ENCODE measurements around the gene TIGD3.
A peak's percentile ranks its signal among the peaks of the same experiment; 100 is the strongest.

Gene TIGD3

DNA sequence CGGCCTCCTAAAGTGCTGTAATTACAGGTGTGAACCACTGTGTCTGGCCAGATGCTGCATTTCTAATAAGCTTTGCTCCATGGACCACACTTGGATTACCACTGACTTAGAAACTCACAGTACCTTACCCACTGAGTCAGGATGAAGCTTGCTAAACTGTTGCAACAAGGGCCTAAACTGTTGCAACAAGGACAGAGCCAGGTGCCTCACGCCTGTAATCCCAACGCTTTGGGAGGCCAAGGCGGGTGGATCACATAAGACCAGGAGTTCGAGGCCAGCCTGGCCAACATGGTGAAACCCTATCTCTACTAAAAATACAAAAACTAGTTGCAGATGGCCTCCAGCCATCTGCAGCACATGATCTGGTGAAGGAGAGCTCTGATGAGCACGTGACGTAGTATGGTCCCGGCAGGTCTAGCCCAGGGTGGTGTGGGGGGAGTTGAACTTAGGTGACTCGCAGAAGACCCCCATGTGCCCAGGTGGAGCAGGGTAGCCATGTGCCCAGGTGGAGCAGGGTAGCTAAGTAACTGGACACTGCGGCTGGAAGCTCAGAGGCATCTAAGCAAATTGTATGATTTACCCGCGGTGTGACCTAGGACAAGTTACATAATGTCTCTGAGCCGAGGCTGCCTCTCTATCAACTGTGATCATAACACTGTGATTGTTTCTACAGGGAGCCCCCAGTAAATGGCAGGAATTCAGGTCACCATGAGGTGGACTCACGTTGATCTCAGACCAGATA is 19.5 kb downstream of the TIGD3 start:
- DNase-seq: no peak

GRCh38 chr11:65375012-65375411 is 20.5 kb downstream of the TIGD3 start:
- no peak for DNase-seq

DNA sequence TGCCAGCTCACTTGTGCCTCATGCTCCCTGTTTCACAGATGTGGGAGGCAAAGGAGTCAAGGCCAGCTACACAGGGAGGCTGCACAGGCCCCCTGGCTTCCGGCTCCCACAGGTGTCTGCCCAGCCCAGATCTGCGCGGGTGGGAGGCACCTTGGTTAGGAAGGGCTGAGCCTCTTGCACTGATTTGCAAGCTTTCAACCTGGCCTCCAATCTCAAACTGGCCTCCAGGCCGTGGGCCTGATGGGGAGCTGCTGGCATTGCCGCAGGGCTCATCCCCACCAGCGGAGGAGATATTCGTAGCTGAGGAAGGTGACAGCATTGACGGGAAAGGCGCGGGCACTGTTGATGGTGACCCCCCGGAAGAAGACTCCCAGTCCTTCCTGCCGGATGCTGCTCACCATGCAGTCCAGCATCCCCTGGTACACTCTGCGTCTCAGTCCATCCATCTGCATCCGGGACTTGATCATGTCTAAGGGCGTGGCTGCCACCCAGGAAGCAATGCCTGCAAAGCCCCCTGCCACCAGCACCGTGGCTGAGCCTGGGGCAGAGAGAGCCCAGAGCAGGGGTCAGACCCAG is 21.7 kb downstream of the TIGD3 start:
- no peak for DNase-seq

DNA sequence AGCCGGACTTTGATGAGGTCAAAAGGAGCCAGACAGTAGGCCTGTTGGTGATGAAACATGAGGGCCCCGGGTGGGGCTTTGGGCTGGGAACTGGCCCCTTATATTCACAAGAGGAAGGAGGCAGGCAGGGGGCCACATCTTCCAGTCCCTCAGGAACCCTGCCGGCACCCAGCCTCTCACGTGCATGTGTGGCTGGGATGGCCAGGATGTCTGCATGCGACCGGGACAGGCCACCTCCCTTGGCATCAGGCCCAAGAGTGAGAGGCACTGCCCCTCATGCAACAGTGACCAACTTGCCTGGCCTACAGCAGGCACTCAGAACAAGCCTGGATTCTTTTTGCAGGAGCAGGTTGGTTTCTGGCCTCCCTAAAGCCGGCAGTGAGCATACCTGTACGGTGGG is 22.5 kb downstream of the TIGD3 start:
- DNase-seq: peak; percentile 34

DNA sequence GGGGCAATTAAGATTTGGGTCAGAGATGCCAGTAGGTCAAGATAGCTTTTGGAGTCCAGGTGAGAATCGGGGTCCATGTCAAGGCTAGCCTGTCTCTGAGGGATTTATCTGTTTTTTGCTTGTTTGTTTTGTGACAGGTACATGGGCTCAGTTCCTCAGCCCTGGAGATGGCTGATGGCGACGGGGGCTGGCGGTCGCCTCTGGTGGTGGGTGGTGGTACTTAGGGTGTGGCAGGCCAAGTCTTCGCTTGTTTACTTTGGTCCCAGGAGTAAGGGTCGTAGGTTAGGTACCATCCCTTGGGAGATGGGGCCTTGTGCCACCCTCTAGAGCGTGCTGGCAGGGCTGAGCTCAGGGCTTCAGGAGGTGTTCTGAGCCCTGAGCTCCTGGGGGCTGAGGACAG is 23.2 kb downstream of the TIGD3 start:
- no peak for DNase-seq

DNA sequence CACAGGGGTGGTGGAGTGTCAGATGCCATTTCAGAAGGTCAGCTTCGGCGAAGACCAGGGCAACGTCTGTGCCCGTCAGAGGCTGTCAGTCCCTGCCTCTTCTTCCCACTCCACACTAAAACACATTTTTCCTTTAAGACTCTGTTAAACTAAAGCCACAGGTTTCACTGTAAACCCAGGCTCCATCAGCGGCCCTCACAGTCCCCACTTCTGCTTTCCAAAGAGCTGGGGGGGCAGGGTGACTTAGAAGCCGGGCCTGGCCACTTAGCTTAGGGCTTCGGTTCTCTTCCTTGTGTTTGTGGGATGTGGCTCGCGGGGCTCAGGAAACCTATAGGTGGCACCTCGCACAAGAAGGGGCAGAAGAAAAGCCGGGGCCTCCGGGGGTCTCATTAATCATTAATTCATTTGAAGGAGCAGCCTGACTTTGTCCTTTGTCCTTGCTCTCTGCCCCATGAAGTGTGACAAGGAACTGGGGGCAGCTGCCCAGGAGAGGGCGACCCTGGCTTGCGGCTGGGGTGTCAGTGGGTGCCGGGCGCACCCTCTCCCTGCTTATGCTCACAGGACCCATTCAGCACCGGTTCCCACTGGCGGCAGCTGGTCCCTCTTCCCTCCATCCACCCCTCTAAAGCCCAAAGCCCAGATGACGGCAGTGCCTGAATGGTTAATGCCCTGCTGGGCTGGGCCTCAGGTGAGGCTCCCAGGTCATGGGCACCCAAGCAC is 23.8 kb downstream of the TIGD3 start:
- DNase-seq: no peak

DNA sequence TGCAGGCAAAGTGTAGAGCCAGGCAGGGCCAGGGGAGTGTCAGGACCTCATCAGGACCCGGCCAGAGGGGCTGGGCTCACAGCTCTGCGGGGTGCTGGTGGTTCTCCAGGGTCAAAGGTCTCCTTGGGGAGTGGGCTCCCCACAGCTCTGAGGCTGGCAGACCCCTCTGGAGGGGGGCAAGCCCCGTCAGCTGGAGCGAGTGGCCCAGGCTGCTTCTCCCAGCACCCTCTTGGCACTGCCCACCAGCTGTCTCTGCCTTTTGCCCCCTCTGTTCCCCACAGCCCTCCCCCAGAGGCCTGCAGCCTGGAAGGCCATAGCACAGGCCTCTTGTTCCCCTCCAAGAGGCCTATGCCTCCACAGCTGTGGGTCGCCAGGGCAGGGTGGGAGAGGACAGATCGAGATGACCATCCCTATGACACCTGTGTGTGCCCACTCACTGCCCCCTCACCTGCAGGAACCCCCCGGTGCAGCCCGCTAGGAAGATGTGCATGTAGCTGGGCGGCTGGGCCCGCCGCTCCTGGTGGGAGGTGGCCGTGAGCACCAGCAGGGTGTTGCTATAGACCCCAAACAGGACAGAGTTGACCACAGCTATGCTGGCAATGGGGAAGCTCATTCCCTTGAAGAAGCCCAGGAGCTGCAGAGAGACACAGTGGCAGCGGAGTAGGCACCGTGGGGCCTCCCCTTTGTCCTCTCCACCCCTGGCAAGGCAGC is 24.5 kb downstream of the TIGD3 start:
- no peak for DNase-seq

- no peak for DNase-seq
Observed at GRCh38 chr11:65379698-65380459, 25.3 kb downstream of the TIGD3 start.

GRCh38 chr11:65380460-65381119 is 26.0 kb downstream of the TIGD3 start:
- no peak for DNase-seq

DNA sequence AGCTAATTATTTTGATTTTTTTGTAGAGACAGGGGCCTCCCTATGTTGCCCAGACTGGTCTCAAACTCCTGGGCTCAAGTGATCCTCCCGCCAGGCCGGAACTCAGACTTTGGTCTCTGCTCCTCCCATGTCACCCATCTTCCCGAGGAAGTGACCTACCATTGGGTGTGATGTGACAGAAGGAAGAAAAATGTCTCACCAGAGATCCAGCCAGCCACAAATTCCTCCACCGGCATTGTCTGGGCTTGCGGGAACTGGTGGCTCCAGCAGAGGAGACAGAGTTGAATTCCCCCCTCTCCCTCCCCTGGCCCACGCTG is 27.1 kb downstream of the TIGD3 start:
- peak; percentile 88 for DNase-seq

- DNase-seq: peak; percentile 100
Observed at GRCh38 chr11:65382033-65382803, 27.7 kb downstream of the TIGD3 start, which contains the start of gene SLC25A45. Gene SLC25A45 (minus strand): TSS chr11:65382646. CDS start chr11:65381951, 695 bp downstream.

- no peak for DNase-seq
Observed at GRCh38 chr11:65382804-65383368, 28.3 kb downstream of the TIGD3 start.

GRCh38 chr11:65383778-65384177 is 29.2 kb downstream of the TIGD3 start:
- no peak for DNase-seq

DNA sequence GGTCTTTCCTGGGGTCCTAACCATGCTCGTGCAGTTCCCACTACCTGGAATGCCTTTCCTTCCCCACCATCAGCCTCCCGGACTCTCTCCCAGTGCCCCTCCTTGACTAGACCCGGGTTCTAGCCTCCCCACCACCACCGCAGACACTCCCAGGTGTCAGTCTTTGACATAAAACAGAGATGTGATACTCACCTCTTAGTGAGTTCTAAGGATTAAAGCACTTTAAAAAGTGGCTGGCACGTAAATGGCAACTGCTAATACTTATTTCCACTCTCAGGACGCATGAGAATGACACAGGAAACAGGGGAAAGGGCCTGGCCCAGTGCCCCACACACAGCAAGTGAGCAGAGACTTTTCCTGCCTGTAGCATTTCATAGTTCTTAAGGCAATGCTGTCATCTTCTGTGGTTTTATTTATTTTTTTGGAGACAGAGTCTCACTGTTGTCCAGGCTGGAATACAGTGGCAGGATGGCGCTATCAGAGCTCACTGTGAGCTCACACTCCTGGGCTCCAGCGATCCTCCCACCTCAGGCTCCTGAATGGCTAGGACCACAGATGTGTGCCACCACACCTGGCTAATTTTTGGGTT is 29.8 kb downstream of the TIGD3 start:
- peak; percentile 54 for DNase-seq

GRCh38 chr11:65386307-65387140 is 32.0 kb downstream of the TIGD3 start, which contains the start of gene FRMD8:
Gene FRMD8 (plus strand): TSS chr11:65386637. CDS start chr11:65387037, 400 bp downstream.
- DNase-seq: peak; percentile 80

DNA sequence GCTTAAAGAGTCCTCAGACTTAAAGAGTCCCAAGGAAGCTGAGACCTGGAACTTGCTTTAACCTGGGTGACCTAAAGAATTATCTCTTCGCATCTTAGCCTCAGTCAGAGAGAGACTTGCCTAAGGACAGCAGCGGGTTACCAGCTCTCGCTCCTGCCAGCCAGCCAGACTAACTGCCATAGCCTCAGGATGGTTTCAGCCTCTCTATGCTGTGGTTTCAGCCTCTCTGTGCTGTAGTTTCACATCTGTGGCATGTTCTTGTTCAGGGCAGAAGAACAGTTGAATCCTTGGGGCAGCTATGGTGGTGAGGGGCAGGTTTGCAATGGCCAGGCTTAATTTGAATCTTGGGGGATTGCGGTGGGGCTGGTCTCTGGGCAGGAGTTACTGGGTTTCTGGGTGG is 34.2 kb downstream of the TIGD3 start:
- no peak for DNase-seq

DNA sequence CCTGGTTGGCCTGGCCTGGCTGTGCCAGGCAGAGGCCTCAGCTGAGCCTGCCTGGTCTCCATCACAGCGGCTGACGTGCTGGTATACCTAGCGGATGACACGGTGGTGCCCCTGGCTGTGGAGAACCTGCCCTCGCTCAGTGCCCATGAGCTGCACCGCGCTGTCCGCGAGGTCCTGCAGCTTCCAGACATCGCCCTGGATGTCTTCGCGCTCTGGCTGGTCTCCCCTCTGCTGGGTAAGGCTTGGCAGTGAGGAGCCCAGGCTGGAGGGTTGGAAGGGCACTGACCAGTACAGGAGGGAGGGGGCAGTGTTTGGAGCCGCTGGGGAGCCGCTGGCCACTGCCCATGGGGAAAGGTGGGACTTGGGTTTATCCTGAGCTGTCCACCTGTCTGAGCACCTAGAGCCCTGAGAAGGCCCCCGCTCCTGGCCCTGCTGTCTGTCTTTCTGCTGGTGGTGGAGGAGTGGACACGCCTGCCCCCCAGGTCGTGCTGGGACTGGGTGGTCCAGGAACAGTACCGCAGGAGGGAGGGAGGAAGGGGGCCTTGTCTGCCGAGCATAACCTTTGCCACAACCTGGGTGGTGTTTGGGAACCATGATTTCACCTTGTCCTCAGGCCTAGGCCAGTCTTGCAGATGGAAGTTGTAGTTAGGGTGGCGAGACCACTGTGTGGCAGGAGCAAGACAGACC is 34.9 kb downstream of the TIGD3 start:
- DNase-seq: no peak

- DNase-seq: peak; percentile 27
Observed at GRCh38 chr11:65390099-65390941, 35.8 kb downstream of the TIGD3 start.
